Activated CD4-positive, alpha-beta T cell treated with anti-CD3 and anti-CD28 coated beads, Interleukin-2, amount 50 U/mL, for 16 hours (primary cell): Measurements from ENCODE around the gene BSN.

Experiments used
- DNase-seq: peaks from one replicate; pipeline ENCODE4 v3.0.0-alpha.2; 2020

Gene BSN

DNA sequence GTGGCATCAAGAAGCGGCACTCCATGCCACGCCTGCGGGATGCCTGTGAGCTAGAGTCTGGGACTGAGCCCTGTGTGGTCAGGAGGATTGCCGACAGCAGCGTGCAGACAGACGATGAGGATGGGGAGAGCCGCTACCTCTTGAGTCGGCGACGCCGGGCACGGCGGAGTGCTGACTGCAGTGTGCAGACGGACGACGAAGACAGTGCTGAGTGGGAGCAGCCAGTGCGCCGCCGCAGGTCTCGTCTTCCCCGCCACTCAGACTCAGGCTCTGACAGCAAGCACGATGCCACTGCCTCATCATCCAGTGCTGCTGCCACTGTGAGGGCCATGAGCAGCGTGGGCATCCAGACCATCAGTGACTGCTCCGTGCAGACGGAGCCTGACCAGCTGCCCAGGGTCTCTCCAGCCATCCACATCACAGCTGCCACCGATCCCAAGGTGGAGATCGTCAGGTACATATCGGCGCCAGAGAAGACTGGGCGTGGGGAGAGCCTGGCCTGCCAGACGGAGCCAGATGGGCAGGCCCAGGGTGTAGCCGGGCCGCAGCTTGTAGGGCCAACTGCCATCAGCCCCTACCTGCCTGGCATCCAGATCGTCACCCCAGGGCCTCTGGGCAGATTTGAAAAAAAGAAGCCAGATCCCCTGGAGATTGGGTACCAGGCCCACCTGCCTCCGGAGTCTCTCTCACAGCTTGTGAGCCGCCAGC is 103.1 kb downstream of the BSN start:
- DNase-seq: no peak

GRCh38 chr3:49658711-49659110 is 104.4 kb downstream of the BSN start:
- no peak for DNase-seq

GRCh38 chr3:49659756-49660155 is 105.5 kb downstream of the BSN start:
- no peak for DNase-seq

- DNase-seq: no peak
These were observed 107.0 kb downstream of the BSN start for GRCh38 chr3:49661281-49661680.

- no peak for DNase-seq
These were observed 107.7 kb downstream of the BSN start for GRCh38 chr3:49662021-49662420.

GRCh38 chr3:49662720-49663413 is 108.6 kb downstream of the BSN start:
- DNase-seq: no peak

- DNase-seq: no peak
These were observed 109.6 kb downstream of the BSN start for GRCh38 chr3:49663831-49664230.

GRCh38 chr3:49664300-49664699 is 110.0 kb downstream of the BSN start:
- no peak for DNase-seq

DNA sequence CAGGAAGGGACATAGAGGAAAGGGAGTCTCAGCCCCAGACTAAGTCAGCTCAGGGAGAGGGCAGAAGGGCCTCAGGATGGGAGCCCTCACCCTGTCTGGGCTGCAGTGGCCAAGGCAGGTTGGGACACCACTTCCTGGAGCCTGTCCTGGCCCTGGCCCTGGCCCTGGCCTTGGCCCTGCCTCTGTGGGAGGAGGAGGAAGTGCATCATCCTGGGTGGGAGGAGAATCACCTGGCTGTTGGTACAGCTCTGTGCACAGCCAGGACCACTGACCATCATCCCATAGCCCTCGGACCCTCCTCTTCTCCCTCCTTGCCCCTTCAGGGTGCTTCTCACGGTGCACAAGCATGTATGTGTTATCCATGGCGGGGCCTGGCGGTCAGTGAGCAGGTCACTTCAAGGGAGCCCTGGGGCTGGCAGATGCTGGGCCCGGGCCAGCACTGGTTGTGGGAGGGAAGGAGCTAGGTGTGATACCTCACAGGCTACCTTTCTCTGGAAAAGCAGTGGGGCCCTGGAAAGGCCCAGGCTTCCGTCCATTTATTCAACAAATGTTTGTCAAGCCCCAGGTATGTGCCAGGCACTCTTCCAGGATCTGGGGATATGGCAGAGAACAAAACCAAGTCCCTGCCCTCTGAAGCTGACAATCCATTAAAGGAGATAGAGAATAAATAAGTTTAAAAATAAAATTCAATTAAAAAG is 111.7 kb downstream of the BSN start:
- DNase-seq: no peak

DNA sequence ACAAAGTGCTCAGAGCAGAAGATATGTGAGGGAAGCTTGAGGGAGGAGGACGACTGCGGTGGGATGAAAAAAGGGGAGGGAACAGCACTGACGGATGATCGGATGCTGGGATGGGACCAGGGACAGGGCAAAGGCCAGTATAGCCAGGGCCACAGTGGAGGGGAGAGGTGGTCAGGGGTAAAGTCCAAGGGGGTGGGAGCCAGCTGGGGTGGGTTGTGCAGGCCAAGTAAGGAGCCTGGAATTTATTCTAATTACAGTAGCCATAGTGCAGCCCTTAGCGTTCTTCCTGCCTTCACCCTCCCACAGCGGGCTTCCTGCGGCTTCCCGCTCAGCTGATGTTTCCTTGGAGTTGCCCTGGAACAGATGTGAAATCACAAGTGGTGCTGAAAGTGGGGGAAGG is 112.3 kb downstream of the BSN start:
- no peak for DNase-seq

GRCh38 chr3:49667701-49668413 is 113.6 kb downstream of the BSN start:
- no peak for DNase-seq

DNA sequence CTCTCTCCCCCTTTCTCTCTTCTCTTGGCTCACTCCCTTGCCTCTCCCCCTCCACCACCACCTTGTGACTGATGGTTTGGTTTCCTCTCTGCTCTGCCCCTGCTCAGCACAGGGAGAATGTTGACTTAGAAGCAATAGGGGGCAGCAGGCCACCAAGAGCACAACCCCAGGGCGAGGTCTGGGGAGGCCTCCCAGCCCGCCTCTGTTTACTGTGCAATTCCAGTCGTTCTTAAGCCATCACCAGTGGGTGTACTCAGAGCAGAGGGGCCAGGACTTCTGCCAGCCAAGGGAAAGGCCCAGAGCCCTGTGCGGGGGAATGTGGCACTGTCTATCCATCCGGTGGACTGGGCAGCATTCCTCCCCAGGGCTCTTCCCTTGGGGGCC is 114.1 kb downstream of the BSN start:
- no peak for DNase-seq

DNA sequence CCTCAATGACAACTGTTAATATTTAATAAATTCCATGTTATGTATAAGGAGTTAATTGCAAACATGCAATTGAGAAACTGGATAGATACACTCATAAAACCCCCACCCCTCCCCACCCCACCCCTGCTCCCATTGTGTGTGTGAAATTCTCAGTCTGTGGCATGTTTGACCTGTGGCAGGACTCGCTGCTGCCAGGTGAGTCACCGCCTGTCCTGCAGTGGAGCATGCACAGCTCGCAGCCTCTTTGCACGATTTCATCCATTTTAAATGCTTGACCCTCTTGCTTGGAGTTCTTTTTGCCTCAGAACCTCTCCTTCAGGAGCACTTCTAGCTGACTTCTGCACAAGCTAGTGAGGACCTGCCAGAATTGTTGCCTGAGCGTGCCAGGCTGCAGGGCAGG is 114.6 kb downstream of the BSN start:
- no peak for DNase-seq

DNA sequence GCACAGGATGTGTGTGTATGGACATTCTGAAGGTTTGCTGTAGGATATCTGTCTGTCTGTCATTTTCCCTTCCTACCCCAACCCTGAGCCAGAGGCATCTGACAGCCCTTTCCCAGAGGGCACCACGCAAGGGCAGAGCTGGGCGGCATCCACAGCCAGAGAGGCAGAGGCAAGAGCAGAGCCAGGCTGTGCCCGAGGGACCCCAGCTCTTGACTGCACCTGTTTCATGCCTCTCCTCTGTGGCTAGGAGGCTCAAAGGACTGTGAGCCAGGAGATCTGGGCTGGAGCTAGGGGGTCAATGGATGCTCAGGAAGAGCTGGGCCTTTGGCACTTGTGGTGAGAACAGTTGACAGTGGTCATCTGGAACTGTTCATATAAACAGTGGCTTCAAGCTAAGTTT is 115.1 kb downstream of the BSN start:
- no peak for DNase-seq

DNA sequence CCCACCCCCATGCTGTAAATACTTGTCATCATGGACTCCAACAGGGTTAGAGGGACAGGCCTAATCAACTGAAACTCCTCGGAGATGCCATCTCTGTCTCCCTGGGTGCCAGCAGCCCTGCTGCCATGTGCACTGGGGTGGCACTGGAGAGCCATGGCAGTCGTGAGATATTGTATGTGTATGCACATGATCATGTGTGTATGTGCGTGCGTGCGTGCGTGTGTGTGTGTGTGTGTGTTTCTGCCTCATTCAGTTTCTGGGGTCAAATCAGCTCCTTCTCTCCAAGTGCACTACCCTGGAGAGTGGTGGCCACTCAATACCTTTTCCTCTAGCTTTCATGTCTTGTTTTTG is 116.6 kb downstream of the BSN start:
- no peak for DNase-seq

DNA sequence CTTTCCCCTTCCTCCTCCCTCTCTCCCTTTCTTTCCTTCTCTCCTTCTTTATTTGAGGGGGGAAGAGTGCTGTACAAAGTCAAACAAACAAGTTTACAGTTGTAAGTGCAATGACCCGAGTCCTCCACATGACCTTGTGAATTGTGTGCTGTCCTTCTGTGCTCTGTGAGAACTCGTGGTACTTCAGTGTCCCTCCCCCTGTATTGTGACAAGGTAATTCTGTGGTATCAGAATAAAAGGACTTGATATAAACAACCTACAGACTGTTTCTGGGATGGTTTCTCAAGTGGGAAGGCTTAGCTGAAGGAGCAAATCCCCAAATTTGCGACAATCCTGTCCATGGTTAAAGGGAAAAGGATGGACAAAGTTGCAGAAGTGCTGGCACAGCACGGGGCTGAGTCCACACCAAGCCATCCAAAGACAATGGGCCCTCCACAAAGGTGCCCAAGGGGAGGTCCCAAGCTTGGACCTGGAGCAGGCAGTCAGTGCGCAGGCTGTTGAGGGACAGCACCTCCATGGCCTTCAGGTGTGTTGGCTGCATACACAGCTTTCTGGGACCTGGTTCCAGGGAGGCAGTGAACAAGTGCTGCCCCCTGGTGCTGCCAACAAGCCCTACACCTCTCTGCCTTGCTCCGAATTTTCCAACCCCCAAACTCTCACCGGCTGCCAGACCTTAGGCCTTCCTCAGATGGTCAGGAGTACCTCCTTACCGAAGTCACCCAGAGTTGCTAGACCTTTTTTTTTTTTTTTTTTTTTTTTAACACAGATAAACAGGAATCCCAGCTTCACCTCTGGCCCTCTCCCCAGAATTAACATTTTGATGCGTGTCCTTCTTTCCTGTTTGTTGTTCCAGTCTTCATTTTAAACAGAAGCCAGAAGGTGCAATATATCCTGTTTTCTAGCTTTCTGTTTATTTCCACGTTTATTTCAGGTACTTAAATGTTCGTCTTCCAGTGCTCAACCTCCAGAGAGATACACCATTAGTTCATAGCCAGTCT is 117.3 kb downstream of the BSN start:
- peak; percentile 79 for DNase-seq

DNA sequence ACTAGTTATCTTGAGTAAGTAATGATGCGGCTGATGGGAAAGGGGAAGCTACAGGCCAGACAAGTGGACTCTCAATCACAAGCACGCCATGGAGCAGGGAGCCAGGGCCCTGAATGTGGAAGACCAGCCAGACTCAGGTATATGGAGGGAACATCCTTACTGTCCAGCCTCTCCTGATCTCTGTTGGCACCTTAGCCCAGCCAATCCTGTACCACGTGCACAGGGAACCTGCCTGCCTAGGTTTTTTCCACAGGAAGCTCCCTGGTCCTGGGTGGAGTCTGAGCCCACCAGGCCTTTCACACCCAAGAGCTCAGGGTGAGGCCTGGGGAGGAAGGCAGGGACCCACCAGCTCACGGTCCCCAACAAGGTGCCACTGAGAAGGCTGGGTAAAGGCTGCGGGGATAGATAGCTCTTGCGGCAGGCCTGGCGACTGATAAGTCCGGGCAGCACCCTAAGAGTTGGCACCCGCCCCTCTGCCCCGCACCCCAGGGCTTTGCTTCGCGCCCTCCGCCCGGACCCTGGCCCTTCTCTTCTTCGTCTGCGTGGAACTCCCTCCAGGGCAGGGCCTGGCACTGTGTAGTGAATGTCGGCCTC is 118.9 kb downstream of the BSN start:
- peak; percentile 42 for DNase-seq

DNA sequence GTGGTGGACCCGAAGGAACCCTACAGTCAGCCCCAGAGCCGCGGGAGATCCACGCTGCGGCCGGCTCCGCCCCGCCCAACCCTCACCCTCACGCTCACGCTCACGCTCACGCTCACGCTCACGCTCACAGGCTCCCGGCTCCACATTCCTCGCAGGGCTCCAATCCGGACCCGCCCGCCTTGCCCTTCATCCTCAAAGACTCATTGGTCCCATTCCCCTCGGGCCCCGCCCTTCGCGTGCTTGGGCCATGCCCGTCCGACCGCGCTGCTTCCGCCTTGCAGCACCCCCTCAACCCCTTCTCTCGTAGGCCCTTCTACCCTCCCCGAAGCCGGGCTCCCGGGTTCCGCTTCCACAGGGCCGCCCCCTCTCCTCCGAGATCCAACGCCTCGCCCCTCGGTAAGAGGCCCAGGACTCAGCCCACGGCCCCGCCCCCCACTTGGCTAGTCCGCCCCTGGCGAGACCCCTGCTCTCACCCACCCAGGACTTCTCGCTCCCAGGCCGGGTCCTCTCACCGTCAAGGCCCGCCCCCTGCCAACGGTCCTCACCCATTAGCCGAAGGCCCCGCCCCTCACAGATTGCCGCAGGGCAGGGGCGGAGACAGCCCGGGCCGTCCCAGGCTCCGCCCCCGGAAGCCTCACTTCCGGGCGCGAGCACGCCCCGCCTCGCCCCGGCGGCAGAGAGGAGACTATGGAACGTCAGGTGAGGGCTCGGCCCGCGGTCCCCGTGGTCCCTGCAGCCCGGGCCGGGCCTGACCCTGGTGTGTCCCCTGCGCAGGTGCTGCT is 119.6 kb downstream of the BSN start, which contains the start of gene APEH:
Gene APEH, plus strand, starts transcription at position 637 of the 782 bp plus-strand sequence. Its CDS starts 51 bp downstream, at position 688.
- DNase-seq: peak; percentile 99

GRCh38 chr3:49674497-49674983 is 120.3 kb downstream of the BSN start:
- peak; percentile 16 for DNase-seq

- no peak for DNase-seq
These were observed 121.6 kb downstream of the BSN start for GRCh38 chr3:49675912-49676311.
